HepG2 (cell line): ENCODE data around the gene GAS5. TPM values are rescaled to one million over a fixed set of nuclear protein-coding genes. Genes with fewer than 3 reads are reported as not detected.

Source experiments
- BHLHE40 ChIP-seq: IDR thresholded peaks from 2 replicates; pipeline ENCODE4 v1.6.1; 2011; ENCODE audit warnings: low read length, improper control_type of control experiment
- FOSL2 ChIP-seq: sonication (generic); formaldehyde crosslinking; IDR thresholded peaks from 2 replicates; pipeline ENCODE4 v1.4.0; 2020; ENCODE audit warnings: missing genetic modification reagents
- JUNB ChIP-seq: sonication (generic); formaldehyde crosslinking; IDR thresholded peaks from 2 replicates; pipeline ENCODE4 v1.8.0; 2022; ENCODE audit warnings: missing genetic modification reagents, mild to moderate bottlenecking, borderline replicate concordance
- KMT2A ChIP-seq: sonication (generic); formaldehyde crosslinking; IDR thresholded peaks from 2 replicates; pipeline ENCODE4 v1.4.0; 2020; ENCODE audit warnings: missing genetic modification reagents
- MIER3 ChIP-seq: IDR thresholded peaks from 2 replicates; pipeline ENCODE4 v1.6.1; 2016; ENCODE audit warnings: missing compliant biosample characterization, borderline replicate concordance
- MXI1 ChIP-seq: IDR thresholded peaks from 3 replicates; pipeline ENCODE4 v1.6.1; 2012; ENCODE audit warnings: low read depth, low read length, inconsistent platforms, borderline replicate concordance
- NCOA5 ChIP-seq: sonication (generic); formaldehyde crosslinking; IDR thresholded peaks from 2 replicates; pipeline ENCODE4 v1.4.0; 2020; ENCODE audit warnings: missing genetic modification reagents
- NFRKB ChIP-seq: fragments of 450-650 bp; IDR thresholded peaks from 2 replicates; pipeline ENCODE4 v1.6.1; 2017
- PAX8 ChIP-seq: sonication (generic); formaldehyde crosslinking; IDR thresholded peaks from 2 replicates; pipeline ENCODE4 v1.8.0; 2022; ENCODE audit warnings: mild to moderate bottlenecking, missing genetic modification reagents, borderline replicate concordance
- PHB2 ChIP-seq: fragments of 450-650 bp; IDR thresholded peaks from 2 replicates; pipeline ENCODE4 v1.6.1; 2018; ENCODE audit not compliant: partially characterized antibody
- POGK ChIP-seq: sonication (generic); formaldehyde crosslinking; conservative IDR thresholded peaks from 2 replicates; pipeline ENCODE4 v1.8.0; 2022; ENCODE audit warnings: mild to moderate bottlenecking, moderate library complexity, missing genetic modification reagents
- RCOR2 ChIP-seq: IDR thresholded peaks from 2 replicates; pipeline ENCODE4 v1.6.1; 2016; ENCODE audit warnings: missing biosample characterization, missing genetic modification reagents
- RELA ChIP-seq: sonication (generic); formaldehyde crosslinking; IDR thresholded peaks from 2 replicates; pipeline ENCODE4 v1.4.0; 2020; ENCODE audit warnings: missing genetic modification reagents
- SALL2 ChIP-seq: sonication (generic); formaldehyde crosslinking; IDR thresholded peaks from 2 replicates; pipeline ENCODE4 v1.8.1; 2023; ENCODE audit warnings: mild to moderate bottlenecking, missing genetic modification reagents, inconsistent platforms
- SMARCC2 ChIP-seq: fragments of 450-650 bp; IDR thresholded peaks from 2 replicates; pipeline ENCODE4 v1.6.1; 2017; ENCODE audit warnings: antibody characterized with exemption, mild to moderate bottlenecking
- SSRP1 ChIP-seq: IDR thresholded peaks from 2 replicates; pipeline ENCODE4 v1.6.1; 2016; ENCODE audit warnings: control low read depth
- SUZ12 ChIP-seq: fragments of 150-350 bp; IDR thresholded peaks from 2 replicates; pipeline ENCODE4 v1.6.1; 2014; ENCODE audit warnings: low read depth, low read length
- ZBED4 ChIP-seq: sonication (generic); formaldehyde crosslinking; IDR thresholded peaks from 2 replicates; pipeline ENCODE4 v1.4.0; 2020; ENCODE audit warnings: missing genetic modification reagents, borderline replicate concordance
- ZBTB21 ChIP-seq: sonication (generic); formaldehyde crosslinking; IDR thresholded peaks from 2 replicates; pipeline ENCODE4 v1.4.0; 2020; ENCODE audit warnings: missing genetic modification reagents
- ZNF772 ChIP-seq: sonication (generic); formaldehyde crosslinking; IDR thresholded peaks from 2 replicates; pipeline ENCODE4 v1.5.0; 2020; ENCODE audit warnings: mild to moderate bottlenecking, missing genetic modification reagents
- ZNF790 ChIP-seq: sonication (generic); formaldehyde crosslinking; IDR thresholded peaks from 2 replicates; pipeline ENCODE4 v1.8.0; 2022; ENCODE audit warnings: missing genetic modification reagents, mild to moderate bottlenecking, borderline replicate concordance
- polyA plus RNA-seq, 8 experiments: library from polyadenylated mRNA; depleted of rRNA in 3 of 8; stranded (reverse) in 7 of 8; unstranded in 1 of 8; fragments of >200 nt; fragmentation: Illumina TruSeq in 4 of 8; extraction: Trizol in 4 of 8; gene quantifications; 2 replicates each; pipeline versions ENCODE4 v1.2.1 to v1.2.3, GENCODE V29; 2011 to 2016; ENCODE audit warnings: low read depth in 4 of 8, missing spikeins in 1 of 8, mixed read lengths in 1 of 8; ENCODE audit not compliant: insufficient read depth in 1 of 8
- total RNA-seq, 5 experiments: library from RNA; depleted of rRNA; stranded (reverse); fragments of >200 nt; fragmentation: Illumina TruSeq; extraction: Trizol; gene quantifications; 2 replicates each; pipeline ENCODE4 v1.2.3, GENCODE V29; 2016; ENCODE audit warnings: low read depth in 1 of 5
- TF ChIP-seq, protein P1 (sequence below): IDR thresholded peaks from 2 replicates; pipeline ENCODE4 v1.6.1; 2016; ENCODE audit warnings: control low read depth
- TF ChIP-seq, protein P2 (sequence below): sonication (generic); formaldehyde crosslinking; IDR thresholded peaks from 2 replicates; pipeline ENCODE4 v1.4.0; 2020; ENCODE audit warnings: mild to moderate bottlenecking, low read depth, missing genetic modification reagents

GAS5 gene
- total and polyA plus RNA-seq, 2 of the 13 experiments (the other 11 are each of a cell fraction or from before 2014, with no cell fraction given) = 352 to 738 TPM

DNA sequence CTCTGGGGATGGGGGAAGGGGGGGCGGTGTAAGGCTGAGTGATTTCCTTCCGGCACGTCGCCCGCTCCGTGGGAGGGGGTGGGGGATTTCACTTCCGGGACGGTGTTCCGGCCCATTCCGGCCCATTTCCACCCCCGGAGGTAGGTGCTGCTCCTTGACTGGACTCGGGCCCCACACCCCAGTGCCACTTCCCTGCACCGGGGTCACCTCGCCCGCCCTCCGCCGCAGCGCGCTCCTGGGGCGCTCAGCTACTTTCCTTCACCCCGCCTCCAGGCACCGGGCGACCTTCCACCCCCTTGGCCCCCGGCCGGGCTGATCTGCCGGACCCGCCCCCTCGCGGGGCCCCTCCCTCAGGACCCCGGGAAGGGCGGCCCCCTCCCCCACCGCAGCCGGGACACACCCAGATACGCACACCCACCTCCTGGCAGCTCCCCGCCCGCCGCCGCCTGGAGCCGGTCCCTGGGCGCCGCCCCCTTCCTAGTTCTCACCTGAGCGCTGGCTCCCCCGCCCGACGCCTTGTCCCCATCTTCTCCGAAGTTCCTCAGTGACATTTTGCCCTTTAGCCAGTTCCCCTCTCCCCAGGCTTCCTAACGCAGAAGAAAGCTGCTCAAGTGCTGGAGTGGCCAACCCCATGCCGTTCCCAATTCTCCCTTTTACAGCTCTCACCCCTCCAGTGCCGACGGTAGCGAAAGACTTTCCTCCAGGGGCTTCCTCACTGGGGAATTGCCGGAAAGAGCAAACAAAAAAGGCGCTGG, 654 bp upstream of the GAS5 start, which contains the start of gene ZBTB37 (continued):
- TF ChIP-seq RELA (CRISPR knock-in tag) (no peak), ZNF790 (CRISPR knock-in tag) (peak; percentile 45; the same call in 1 of the 2 replicates), NCOA5 (CRISPR knock-in tag) (no peak), ZBTB21 (CRISPR knock-in tag) (no peak), PHB2 (no peak), SALL2 (peak; percentile 44; the same call in 1 of the 2 replicates), PAX8 (no peak), KMT2A (CRISPR knock-in tag) (no peak; the same call in 1 of the 2 replicates), MXI1 (peak; percentile 71; the same call in 1 of the 3 replicates), ZNF772 (CRISPR knock-in tag) (no peak), JUNB (CRISPR knock-in tag) (no peak), SSRP1 (no peak), RCOR2 (CRISPR knock-in tag) (no peak), MIER3 (no peak), SMARCC2 (no peak), SUZ12 (no peak), FOSL2 (CRISPR knock-in tag) (peak; percentile 25; the same call in 1 of the 2 replicates), ZBED4 (peak; percentile 100), NFRKB (no peak), POGK (peak; percentile 54; the same call in 1 of the 2 replicates), BHLHE40 (no peak)
- TF ChIP-seq, protein P1, sequence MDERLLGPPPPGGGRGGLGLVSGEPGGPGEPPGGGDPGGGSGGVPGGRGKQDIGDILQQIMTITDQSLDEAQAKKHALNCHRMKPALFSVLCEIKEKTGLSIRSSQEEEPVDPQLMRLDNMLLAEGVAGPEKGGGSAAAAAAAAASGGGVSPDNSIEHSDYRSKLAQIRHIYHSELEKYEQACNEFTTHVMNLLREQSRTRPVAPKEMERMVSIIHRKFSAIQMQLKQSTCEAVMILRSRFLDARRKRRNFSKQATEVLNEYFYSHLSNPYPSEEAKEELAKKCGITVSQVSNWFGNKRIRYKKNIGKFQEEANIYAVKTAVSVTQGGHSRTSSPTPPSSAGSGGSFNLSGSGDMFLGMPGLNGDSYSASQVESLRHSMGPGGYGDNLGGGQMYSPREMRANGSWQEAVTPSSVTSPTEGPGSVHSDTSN (CRISPR knock-in tag) = no peak
- TF ChIP-seq, protein P2, sequence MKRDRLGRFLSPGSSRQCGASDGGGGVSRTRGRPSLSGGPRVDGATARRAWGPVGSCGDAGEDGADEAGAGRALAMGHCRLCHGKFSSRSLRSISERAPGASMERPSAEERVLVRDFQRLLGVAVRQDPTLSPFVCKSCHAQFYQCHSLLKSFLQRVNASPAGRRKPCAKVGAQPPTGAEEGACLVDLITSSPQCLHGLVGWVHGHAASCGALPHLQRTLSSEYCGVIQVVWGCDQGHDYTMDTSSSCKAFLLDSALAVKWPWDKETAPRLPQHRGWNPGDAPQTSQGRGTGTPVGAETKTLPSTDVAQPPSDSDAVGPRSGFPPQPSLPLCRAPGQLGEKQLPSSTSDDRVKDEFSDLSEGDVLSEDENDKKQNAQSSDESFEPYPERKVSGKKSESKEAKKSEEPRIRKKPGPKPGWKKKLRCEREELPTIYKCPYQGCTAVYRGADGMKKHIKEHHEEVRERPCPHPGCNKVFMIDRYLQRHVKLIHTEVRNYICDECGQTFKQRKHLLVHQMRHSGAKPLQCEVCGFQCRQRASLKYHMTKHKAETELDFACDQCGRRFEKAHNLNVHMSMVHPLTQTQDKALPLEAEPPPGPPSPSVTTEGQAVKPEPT (CRISPR knock-in tag) = no peak
